GM21528 (cell line): Measurements from ENCODE around the gene KIF3C.

Experiments
- ATAC-seq: cut with Tn5 transposase; IDR thresholded peaks from one replicate; pipeline ENCODE4 v1.9.1; 2021; ENCODE audit warnings: mild to moderate bottlenecking, moderate library complexity; ENCODE audit not compliant: unreplicated experiment, low FRiP score

Gene KIF3C

GRCh38 chr2:25881764-25882163, 100.5 kb downstream of the KIF3C start:
- no peak for ATAC-seq

GRCh38 chr2:25879133-25879730, 103.1 kb downstream of the KIF3C start:
- no peak for ATAC-seq

GRCh38 chr2:25878361-25879132, 103.8 kb downstream of the KIF3C start, which contains the start of gene ASXL2:
ASXL2 (minus strand) TSS chr2:25878487; CDS start chr2:25878222, 265 bp downstream.
- ATAC-seq: peak; percentile 91

GRCh38 chr2:25877431-25878360, 104.6 kb downstream of the KIF3C start:
- ATAC-seq: peak; percentile 50
